Right atrium auricular region (tissue), 2 donors: ENCODE results near the gene POLR3G. TPM values are rescaled to one million over a fixed set of nuclear protein-coding genes. Genes with fewer than 3 reads are reported as not detected.

ENCODE experiments used
- DNase-seq: peaks from one replicate; pipeline ENCODE4 v3.0.0-alpha.2; 2019; ENCODE audit warnings: low spot score
- H3K27ac ChIP-seq, 2 donors: fragments of 200-600 bp; sonication (generic); 1 replicate in 1 of 2; 2 replicates in 1 of 2; pipeline ENCODE4 v1.5.1; 2016 to 2019
- H3K27me3 ChIP-seq, 2 donors: fragments of 200-600 bp; sonication (generic); one replicate each; pipeline versions ENCODE4 v1.5.1 to v1.6.0; 2017 to 2019
- H3K36me3 ChIP-seq: fragments of 200-600 bp; sonication (generic); one replicate; pipeline ENCODE4 v1.5.1; 2016
- H3K4me1 ChIP-seq, 2 donors: fragments of 200-600 bp; sonication (generic); one replicate each; pipeline versions ENCODE4 v1.5.1 to v1.6.0; 2017 to 2019
- H3K4me3 ChIP-seq, 2 donors: fragments of 200-600 bp; sonication (generic); 1 replicate in 1 of 2; 2 replicates in 1 of 2; pipeline ENCODE4 v1.5.1; 2017 to 2019; ENCODE audit warnings: mild to moderate bottlenecking in 1 of 2, moderate library complexity in 1 of 2
- H3K9me3 ChIP-seq, 2 donors: fragments of 200-600 bp; sonication (generic); one replicate each; pipeline ENCODE4 v1.5.1; 2019
- CTCF ChIP-seq, 2 donors: fragments of 200-600 bp; sonication (generic); IDR thresholded peaks; one replicate each; pipeline ENCODE4 v1.5.1; 2019; ENCODE audit warnings: antibody characterized with exemption in 2 of 2
- total RNA-seq, 2 donors: library from RNA; depleted of rRNA; stranded (reverse); fragments of >200 nt; gene quantifications; one replicate each; pipeline ENCODE4 v1.1.0, GENCODE V29; 2016

The POLR3G gene
- total RNA-seq, 2 donors from 2014 or later = 0.85 to 1.6 TPM

GRCh38 chr5:90504743-90505142, 30.1 kb downstream of the POLR3G start:
- H3K27me3 ChIP-seq = no peaks in the 10 kb centered on the region
- H3K9me3 ChIP-seq = no peaks in the 10 kb centered on the region
- no peaks in the 10 kb centered on the region for H3K4me1 ChIP-seq
- TF ChIP-seq CTCF (IDR thresholded peaks at IDR 0.05) = no peak
- no peak for DNase-seq
- no peaks in the 10 kb centered on the region for H3K36me3 ChIP-seq
- no peak overlapping the region for H3K27ac ChIP-seq
- H3K4me3 ChIP-seq = no peak overlapping the region

- Histone ChIP-seq H3K27ac (no peak overlapping the region), H3K9me3 (no peaks in the 10 kb centered on the region), H3K36me3 (no peaks in the 10 kb centered on the region), H3K4me1 (no peaks in the 10 kb centered on the region), H3K4me3 (no peak overlapping the region), H3K27me3 (no peaks in the 10 kb centered on the region)
- DNase-seq = no peak
- no peak for TF ChIP-seq CTCF (IDR thresholded peaks at IDR 0.05)
Measured at GRCh38 chr5:90506221-90506620, 31.6 kb downstream of the POLR3G start.

GRCh38 chr5:90510438-90510837, 35.8 kb downstream of the POLR3G start:
- Histone ChIP-seq H3K27me3 (no peaks in the 10 kb centered on the region), H3K4me3 (no peak overlapping the region), H3K9me3 (no peaks in the 10 kb centered on the region), H3K36me3 (no peaks in the 10 kb centered on the region), H3K4me1 (no peaks in the 10 kb centered on the region), H3K27ac (no peak overlapping the region)
- no peak for DNase-seq
- no peak for TF ChIP-seq CTCF (IDR thresholded peaks at IDR 0.05)

GRCh38 chr5:90514520-90514919, 39.9 kb downstream of the POLR3G start:
- Histone ChIP-seq H3K4me1 (no peaks in the 10 kb centered on the region), H3K4me3 (no peak overlapping the region), H3K27me3 (no peaks in the 10 kb centered on the region), H3K27ac (no peak overlapping the region), H3K36me3 (no peaks in the 10 kb centered on the region), H3K9me3 (no peaks in the 10 kb centered on the region)
- TF ChIP-seq CTCF (IDR thresholded peaks at IDR 0.05) = no peak
- DNase-seq = no peak

GRCh38 chr5:90518661-90519060, 44.0 kb downstream of the POLR3G start:
- no peak overlapping the region for H3K27ac ChIP-seq
- no peaks in the 10 kb centered on the region for H3K9me3 ChIP-seq
- no peaks in the 10 kb centered on the region for H3K4me1 ChIP-seq
- DNase-seq = no peak
- peaks cover 27% of the 10 kb centered on the region for H3K36me3 ChIP-seq
- no peaks in the 10 kb centered on the region for H3K27me3 ChIP-seq
- no peak overlapping the region for H3K4me3 ChIP-seq
- no peak for TF ChIP-seq CTCF (IDR thresholded peaks at IDR 0.05)

GRCh38 chr5:90519081-90519480, 44.4 kb downstream of the POLR3G start:
- Histone ChIP-seq H3K4me1 (no peaks in the 10 kb centered on the region), H3K9me3 (no peaks in the 10 kb centered on the region), H3K27ac (no peak overlapping the region), H3K4me3 (no peak overlapping the region), H3K36me3 (peaks cover 27% of the 10 kb centered on the region), H3K27me3 (no peaks in the 10 kb centered on the region)
- no peak for DNase-seq
- TF ChIP-seq CTCF (IDR thresholded peaks at IDR 0.05) = no peak
